Smooth muscle cell (in vitro differentiated cells): Measurements from ENCODE around the gene DGKB. TPM values are rescaled to one million over a fixed set of nuclear protein-coding genes. Genes with fewer than 3 reads are reported as not detected.

Experiments
- DNase-seq: peaks from one replicate; lab custom pipeline; 2025; ENCODE audit not compliant: unreplicated experiment; lab: John Stamatoyannopoulos, UW
- H2AFZ ChIP-seq: fragments of 200-600 bp; sonication (generic); 2 replicates; pipeline ENCODE4 v1.6.0; 2016; ENCODE audit warnings: antibody characterized with exemption, low read depth, mild to moderate bottlenecking
- H3F3A ChIP-seq: fragments of 200-600 bp; sonication (generic); 2 replicates; pipeline ENCODE4 v1.6.0; 2017; ENCODE audit warnings: antibody characterized with exemption, low read depth
- H3K27ac ChIP-seq: fragments of 200-600 bp; sonication (generic); 2 replicates; pipeline ENCODE4 v1.5.1; 2016; ENCODE audit warnings: low read depth, mild to moderate bottlenecking
- H3K27me3 ChIP-seq: fragments of 200-600 bp; sonication (generic); 2 replicates; pipeline ENCODE4 v1.6.1; 2016; ENCODE audit warnings: low read depth, mild to moderate bottlenecking
- H3K36me3 ChIP-seq: fragments of 200-600 bp; sonication (generic); 2 replicates; pipeline ENCODE4 v1.5.1; 2016; ENCODE audit warnings: low read depth
- H3K4me1 ChIP-seq: fragments of 200-600 bp; sonication (generic); 2 replicates; pipeline ENCODE4 v1.5.1; 2016; ENCODE audit warnings: low read depth
- H3K4me2 ChIP-seq: fragments of 200-600 bp; sonication (generic); 2 replicates; pipeline ENCODE4 v1.6.0; 2016; ENCODE audit warnings: mild to moderate bottlenecking
- H3K4me3 ChIP-seq: fragments of 200-600 bp; sonication (generic); 2 replicates; pipeline ENCODE4 v1.5.1; 2016; ENCODE audit warnings: mild to moderate bottlenecking
- H3K79me2 ChIP-seq: fragments of 200-600 bp; sonication (generic); 2 replicates; pipeline ENCODE4 v1.6.0; 2016; ENCODE audit warnings: low read depth, mild to moderate bottlenecking
- H3K9ac ChIP-seq: fragments of 200-600 bp; sonication (generic); 2 replicates; pipeline ENCODE4 v1.6.0; 2016; ENCODE audit warnings: low read depth
- H3K9me3 ChIP-seq: fragments of 200-600 bp; sonication (generic); replicated peaks from 2 replicates; pipeline ENCODE4 v1.5.1; 2016; ENCODE audit warnings: low read depth
- H4K20me1 ChIP-seq: fragments of 200-600 bp; sonication (generic); 2 replicates; pipeline ENCODE4 v1.6.0; 2016; ENCODE audit warnings: low read depth
- WGBS: methylation state at CpG from one replicate; pipeline ENCODE4 v1.1.7; 2016; ENCODE audit warnings: low lambda C conversion rate; 5-methylcytosine and 5-hydroxymethylcytosine counted together
- polyA plus RNA-seq: library from polyadenylated mRNA; unstranded; fragments of >200 nt; fragmentation: Nextera tagmentation; extraction: Ambion mirVana; gene quantifications from 2 replicates; pipeline ENCODE4 v1.2.1, GENCODE V29; 2016
- total RNA-seq: library from RNA; depleted of rRNA; stranded (reverse); fragments of >200 nt; gene quantifications from 2 replicates; pipeline ENCODE4 v1.2.3, GENCODE V29; 2014
- TF ChIP-seq, protein P1 (sequence below): fragments of 200-600 bp; sonication (generic); IDR thresholded peaks from 2 replicates; pipeline ENCODE4 v1.5.1; 2017; ENCODE audit warnings: borderline replicate concordance, mild to moderate bottlenecking, antibody characterized with exemption; ENCODE audit not compliant: insufficient read depth, poor library complexity, severe bottlenecking

DGKB gene
- total and polyA plus RNA-seq, 2 experiments from 2014 or later, result not detected

DNA sequence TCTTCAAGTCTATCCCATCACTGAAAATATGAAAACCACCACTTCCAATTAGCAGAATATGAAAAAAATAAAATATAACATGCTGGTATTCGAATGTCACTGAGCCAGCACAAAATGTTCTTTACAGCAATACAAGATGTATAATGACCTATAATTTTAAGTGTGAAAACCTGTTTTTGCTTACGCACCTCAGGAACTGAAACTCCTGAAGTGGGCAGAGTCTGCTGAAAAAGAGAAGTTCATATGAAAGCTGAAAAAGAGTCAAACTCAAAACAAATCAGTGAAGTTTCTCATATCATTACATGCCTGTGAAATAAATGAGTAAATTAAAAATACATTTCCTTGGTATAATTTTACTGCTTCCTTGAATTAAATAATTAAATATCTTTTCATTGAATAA, 272.5 kb downstream of the DGKB start:
- Histone ChIP-seq H3K79me2 (no peaks in the 10 kb centered on the region), H3K36me3 (no peaks in the 10 kb centered on the region), H3K27me3 (no peaks in the 10 kb centered on the region), H3F3A (no peaks in the 10 kb centered on the region), H3K4me3 (no peak overlapping the region), H3K4me2 (no peak overlapping the region), H3K9ac (no peak overlapping the region), H3K27ac (no peak overlapping the region), H4K20me1 (no peaks in the 10 kb centered on the region), H2AFZ (no peak overlapping the region), H3K9me3 (no peaks in the 10 kb centered on the region), H3K4me1 (no peaks in the 10 kb centered on the region)
- TF ChIP-seq, protein P1, sequence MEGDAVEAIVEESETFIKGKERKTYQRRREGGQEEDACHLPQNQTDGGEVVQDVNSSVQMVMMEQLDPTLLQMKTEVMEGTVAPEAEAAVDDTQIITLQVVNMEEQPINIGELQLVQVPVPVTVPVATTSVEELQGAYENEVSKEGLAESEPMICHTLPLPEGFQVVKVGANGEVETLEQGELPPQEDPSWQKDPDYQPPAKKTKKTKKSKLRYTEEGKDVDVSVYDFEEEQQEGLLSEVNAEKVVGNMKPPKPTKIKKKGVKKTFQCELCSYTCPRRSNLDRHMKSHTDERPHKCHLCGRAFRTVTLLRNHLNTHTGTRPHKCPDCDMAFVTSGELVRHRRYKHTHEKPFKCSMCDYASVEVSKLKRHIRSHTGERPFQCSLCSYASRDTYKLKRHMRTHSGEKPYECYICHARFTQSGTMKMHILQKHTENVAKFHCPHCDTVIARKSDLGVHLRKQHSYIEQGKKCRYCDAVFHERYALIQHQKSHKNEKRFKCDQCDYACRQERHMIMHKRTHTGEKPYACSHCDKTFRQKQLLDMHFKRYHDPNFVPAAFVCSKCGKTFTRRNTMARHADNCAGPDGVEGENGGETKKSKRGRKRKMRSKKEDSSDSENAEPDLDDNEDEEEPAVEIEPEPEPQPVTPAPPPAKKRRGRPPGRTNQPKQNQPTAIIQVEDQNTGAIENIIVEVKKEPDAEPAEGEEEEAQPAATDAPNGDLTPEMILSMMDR, result no peak
- no peak for DNase-seq
- WGBS, result 85% methylated on average over 2 of the region's 2 CpGs

DNA sequence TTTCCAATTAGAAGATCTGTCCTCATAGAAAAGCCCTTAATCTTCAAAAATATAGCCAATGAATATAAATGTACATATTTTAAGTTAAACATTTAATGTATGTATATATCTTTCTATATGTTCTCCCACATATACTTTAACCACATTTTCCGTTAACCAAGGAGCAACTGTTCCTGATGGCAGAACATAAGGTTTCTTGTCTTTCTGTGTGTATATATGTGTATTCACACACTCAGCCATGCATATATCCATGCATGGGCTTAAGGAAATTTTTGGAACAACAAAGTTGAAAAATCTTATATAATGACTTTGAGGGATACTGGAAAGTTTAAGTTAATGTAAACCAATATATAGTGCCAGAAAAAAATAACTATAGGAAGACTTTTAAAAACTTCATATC, 274.0 kb downstream of the DGKB start:
- 88% methylated on average over 1 of the region's 1 CpG for WGBS
- H3K4me1 ChIP-seq, result no peaks in the 10 kb centered on the region
- no peak overlapping the region for H2AFZ ChIP-seq
- no peaks in the 10 kb centered on the region for H3K9me3 ChIP-seq
- no peaks in the 10 kb centered on the region for H3K79me2 ChIP-seq
- no peaks in the 10 kb centered on the region for H4K20me1 ChIP-seq
- TF ChIP-seq, protein P1, result no peak
- H3K9ac ChIP-seq, result no peak overlapping the region
- no peaks in the 10 kb centered on the region for H3K27me3 ChIP-seq
- no peak overlapping the region for H3K27ac ChIP-seq
- no peak overlapping the region for H3K4me3 ChIP-seq
- H3K36me3 ChIP-seq, result no peaks in the 10 kb centered on the region
- H3K4me2 ChIP-seq, result no peak overlapping the region
- H3F3A ChIP-seq, result no peaks in the 10 kb centered on the region
- no peak for DNase-seq

DNA sequence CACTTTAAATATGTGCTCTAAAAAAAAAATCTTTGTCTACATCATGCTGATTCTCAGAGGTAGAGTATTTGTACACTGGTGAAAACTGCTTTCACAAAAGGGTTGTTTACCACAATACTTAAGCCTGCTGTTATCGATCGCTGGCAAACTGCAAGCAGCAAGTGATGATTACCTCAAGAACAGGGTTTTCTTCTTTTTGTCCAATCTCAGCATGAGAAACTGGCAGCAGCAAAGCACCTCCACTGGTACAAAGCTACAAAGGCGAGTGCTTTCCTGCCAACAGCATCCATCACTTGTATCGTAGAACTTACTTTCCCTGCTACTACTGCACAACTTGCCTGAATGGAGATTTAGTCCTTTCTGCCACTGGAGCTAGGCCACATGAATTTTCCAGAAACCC, 276.5 kb downstream of the DGKB start:
- Histone ChIP-seq H3K36me3 (no peaks in the 10 kb centered on the region), H3K79me2 (no peaks in the 10 kb centered on the region), H3K9me3 (no peaks in the 10 kb centered on the region), H3K27ac (no peak overlapping the region), H3F3A (no peaks in the 10 kb centered on the region), H2AFZ (no peak overlapping the region), H3K4me3 (no peak overlapping the region), H3K4me1 (no peaks in the 10 kb centered on the region), H3K27me3 (no peaks in the 10 kb centered on the region), H3K9ac (no peak overlapping the region), H3K4me2 (no peak overlapping the region), H4K20me1 (no peaks in the 10 kb centered on the region)
- DNase-seq, result no peak
- WGBS, result 90% methylated on average over 4 of the region's 4 CpGs
- TF ChIP-seq, protein P1, result no peak

DNA sequence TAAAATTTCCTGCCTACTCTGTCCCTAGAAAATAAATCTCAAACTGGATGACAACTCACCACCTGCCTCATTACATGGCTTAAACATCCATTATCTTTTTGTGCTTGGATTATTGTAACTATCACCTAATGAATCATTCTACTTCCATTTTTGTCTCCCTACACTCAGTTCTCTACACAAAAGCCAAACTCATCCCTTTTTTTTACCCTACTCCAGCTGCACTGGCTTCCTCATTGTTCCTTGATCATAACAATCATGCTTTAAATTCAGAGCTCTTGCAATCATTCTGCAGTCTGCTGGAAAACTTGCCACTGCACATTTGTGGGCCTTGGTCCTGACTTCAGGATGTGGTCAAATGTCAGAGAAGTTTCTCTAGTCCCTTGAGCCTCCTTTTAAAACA, 280.0 kb downstream of the DGKB start:
- DNase-seq, result no peak
- H3F3A ChIP-seq, result no peaks in the 10 kb centered on the region

More for the DNA sequence above, 280.0 kb downstream of the DGKB start:
- H3K4me1 ChIP-seq, result no peaks in the 10 kb centered on the region
- no peak overlapping the region for H2AFZ ChIP-seq
- H3K27me3 ChIP-seq, result no peaks in the 10 kb centered on the region
- no peak overlapping the region for H3K9ac ChIP-seq
- no peak overlapping the region for H3K4me2 ChIP-seq
- no peaks in the 10 kb centered on the region for H3K9me3 ChIP-seq
- TF ChIP-seq, protein P1, result no peak
- H4K20me1 ChIP-seq, result no peaks in the 10 kb centered on the region
- H3K36me3 ChIP-seq, result no peaks in the 10 kb centered on the region
- H3K79me2 ChIP-seq, result no peaks in the 10 kb centered on the region
- H3K4me3 ChIP-seq, result no peak overlapping the region
- H3K27ac ChIP-seq, result no peak overlapping the region
